SH-SY5Y (cell line): ENCODE results near the gene SLC35F4.

Experiments
- GATA2 ChIP-seq: IDR thresholded peaks from 2 replicates; pipeline ENCODE4 v1.6.1; 2011; ENCODE audit warnings: mild to moderate bottlenecking, low read depth, low read length
- GATA3 ChIP-seq: IDR thresholded peaks from 2 replicates; pipeline ENCODE4 v1.6.1; 2011; ENCODE audit warnings: low read depth, mild to moderate bottlenecking, low read length, moderate library complexity

DNA sequence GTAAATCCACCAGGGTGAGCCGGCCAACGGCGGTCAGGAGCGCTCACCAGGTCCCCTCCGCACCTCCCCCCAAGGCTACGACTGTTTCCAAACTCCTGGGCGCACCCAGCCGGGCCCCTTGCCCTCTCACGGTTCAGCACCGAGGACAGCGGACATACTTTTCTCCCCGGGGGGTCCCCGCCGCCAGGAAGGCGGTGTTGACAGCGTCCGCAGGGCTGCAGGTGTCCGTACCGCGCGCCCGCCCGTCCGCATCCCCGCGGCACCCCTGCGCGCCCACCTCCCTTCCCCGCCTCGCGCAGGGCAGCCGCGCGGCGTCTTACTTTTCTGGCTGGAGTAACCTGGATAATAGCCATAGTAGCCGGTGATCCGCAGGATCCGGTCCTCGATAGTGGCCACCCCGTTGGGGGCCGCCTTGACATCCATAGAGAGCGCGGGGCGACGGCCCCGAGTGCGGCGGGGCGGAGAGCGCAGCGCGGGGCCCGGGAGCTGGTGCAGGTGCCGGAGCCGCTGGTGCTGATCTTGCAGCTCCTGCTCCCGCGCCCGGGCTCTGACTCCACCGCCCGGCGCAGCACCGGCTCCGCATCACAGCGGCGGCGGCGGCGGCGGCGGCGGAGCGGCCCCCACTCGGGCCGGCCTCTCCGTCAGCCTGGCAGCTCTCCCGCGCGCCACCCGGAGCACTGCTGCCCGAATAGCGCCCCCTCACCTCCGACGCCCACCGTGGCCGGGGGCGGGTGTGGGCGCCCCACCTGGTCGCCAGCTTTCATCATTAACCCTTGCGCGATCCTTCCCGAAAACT lies at the start of gene SLC35F4:
- no peak for TF ChIP-seq GATA2
- TF ChIP-seq GATA3: no peak
